Measurements from ENCODE around the gene DAB2.

DNA sequence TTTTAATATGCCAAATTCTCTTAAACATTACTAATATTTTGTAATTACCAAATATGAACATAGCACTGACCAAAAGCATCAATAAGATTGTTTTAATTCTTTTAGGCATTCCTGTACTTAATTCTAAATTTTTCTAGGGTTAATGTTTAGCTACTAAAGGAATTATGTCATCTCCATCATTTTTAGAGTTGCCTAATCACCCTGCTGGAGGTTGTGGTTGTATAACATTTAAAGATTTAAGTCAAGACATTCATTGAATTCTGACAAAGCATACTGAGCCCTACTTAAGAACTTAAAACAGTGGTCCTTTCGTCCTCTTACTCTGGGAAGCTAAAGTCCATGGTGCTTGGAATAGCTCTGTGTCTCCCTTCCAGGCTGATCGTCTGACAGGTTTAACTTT is 28.1 kb upstream of the DAB2 start:
- TF ChIP-seq CTCF (conservative IDR thresholded peaks at IDR 0.05 in 1 of 2, IDR thresholded peaks at IDR 0.05 in 1 of 2; ENCODE audit: low read depth in 1 of 2, low read length in 2 of 2) (no peak), EZH2 (IDR thresholded peaks at IDR 0.05; ENCODE audit: low read length, missing control alignments) (no peak)

Measured in fibroblast of lung (primary cell).